Measurements from ENCODE around the gene BCOR. TPM values are rescaled to one million over a fixed set of nuclear protein-coding genes. Genes with fewer than 3 reads are reported as not detected.

Gene BCOR
- total RNA-seq, 6 experiments from 2014 or later, result 15.0 to 20.3 (median 18.3) TPM

- Mint-ChIP-seq H3K4me3 (no peak overlapping the region), H3K27ac (no peak overlapping the region), H3K36me3 (ENCODE audit: low read depth) (peaks cover 4% of the 10 kb centered on the region), H3K27me3 (ENCODE audit: insufficient read depth) (peaks cover 1% of the 10 kb centered on the region), H3K4me1 (ENCODE audit: low read depth) (peaks cover 7% of the 10 kb centered on the region), H3K9me3 (no peaks in the 10 kb centered on the region)
- no peak for TF ChIP-seq CTCF (IDR thresholded peaks at IDR 0.05)
- DNase-seq, result no peak
Observed at GRCh38 chrX:40122487-40122886, 24.7 kb upstream of the BCOR start.

GRCh38 chrX:40121618-40122017 lies 23.9 kb upstream of the BCOR start:
- DNase-seq, result no peak
- no peaks in the 10 kb centered on the region; the same call in 1 of the 2 replicates for H3K4me1 Mint-ChIP-seq (ENCODE audit: low read depth)
- no peak overlapping the region for H3K27ac Mint-ChIP-seq
- H3K27me3 Mint-ChIP-seq (ENCODE audit: insufficient read depth), result peaks cover 1% of the 10 kb centered on the region; the same call in 1 of the 2 replicates
- no peak for TF ChIP-seq CTCF (IDR thresholded peaks at IDR 0.05)
- H3K36me3 Mint-ChIP-seq (ENCODE audit: low read depth), result no peaks in the 10 kb centered on the region
- H3K9me3 Mint-ChIP-seq, result no peaks in the 10 kb centered on the region
- no peak overlapping the region for H3K4me3 Mint-ChIP-seq

GRCh38 chrX:40120838-40121580 lies 23.3 kb upstream of the BCOR start:
- peaks cover 1% of the 10 kb centered on the region; the same call in 1 of the 2 replicates for H3K27me3 Mint-ChIP-seq (ENCODE audit: insufficient read depth)
- H3K4me3 Mint-ChIP-seq, result no peak overlapping the region
- no peak for DNase-seq
- no peak overlapping the region for H3K27ac Mint-ChIP-seq
- no peaks in the 10 kb centered on the region for H3K36me3 Mint-ChIP-seq (ENCODE audit: low read depth)
- H3K4me1 Mint-ChIP-seq (ENCODE audit: low read depth), result no peaks in the 10 kb centered on the region
- TF ChIP-seq CTCF (IDR thresholded peaks at IDR 0.05), result no peak
- H3K9me3 Mint-ChIP-seq, result no peaks in the 10 kb centered on the region

- Mint-ChIP-seq H3K36me3 (ENCODE audit: low read depth) (no peaks in the 10 kb centered on the region), H3K9me3 (no peaks in the 10 kb centered on the region), H3K4me3 (no peak overlapping the region), H3K27me3 (ENCODE audit: insufficient read depth) (no peaks in the 10 kb centered on the region), H3K27ac (no peak overlapping the region), H3K4me1 (ENCODE audit: low read depth) (no peaks in the 10 kb centered on the region)
- no peak for TF ChIP-seq CTCF (IDR thresholded peaks at IDR 0.05)
- no peak for DNase-seq
Observed at GRCh38 chrX:40117715-40118285, 20.0 kb upstream of the BCOR start.

- no peak for DNase-seq
- no peaks in the 10 kb centered on the region for H3K9me3 Mint-ChIP-seq
Observed at GRCh38 chrX:40116925-40117324, 19.2 kb upstream of the BCOR start.

More at GRCh38 chrX:40116925-40117324, 19.2 kb upstream of the BCOR start:
- Mint-ChIP-seq H3K4me3 (no peak overlapping the region), H3K4me1 (ENCODE audit: low read depth) (no peaks in the 10 kb centered on the region), H3K27ac (no peak overlapping the region), H3K27me3 (ENCODE audit: insufficient read depth) (no peaks in the 10 kb centered on the region), H3K36me3 (ENCODE audit: low read depth) (no peaks in the 10 kb centered on the region)
- no peak for TF ChIP-seq CTCF (IDR thresholded peaks at IDR 0.05)

All from HFFc6 (cell line).